Stomach (tissue), 4 donors: Measurements from ENCODE around the gene FCGBP.

Experiments
- CTCF ChIP-seq, 7 experiments: fragments of 450-650 bp in 4 of 7; fragments of 200-600 bp in 3 of 7; sonication (generic) in 3 of 7; IDR thresholded peaks; one replicate each; pipeline ENCODE4 v1.5.1; 2016 to 2019; ENCODE audit warnings: antibody characterized with exemption in 7 of 7, control low read depth in 2 of 7, mild to moderate bottlenecking in 1 of 7
- EP300 ChIP-seq: sonication (generic); formaldehyde crosslinking; IDR thresholded peaks from one replicate; pipeline ENCODE4 v1.6.1; 2017; ENCODE audit warnings: antibody characterized with exemption
- POLR2A ChIP-seq, 4 donors: fragments of 450-650 bp; IDR thresholded peaks; one replicate each; pipeline ENCODE4 v1.6.1; 2016; ENCODE audit warnings: antibody characterized with exemption in 4 of 4, control low read depth in 2 of 4, mild to moderate bottlenecking in 1 of 4, moderate library complexity in 1 of 4
- POLR2AphosphoS5 ChIP-seq, 3 donors: sonication (generic); formaldehyde crosslinking; IDR thresholded peaks; one replicate each; pipeline ENCODE4 v1.6.1; 2016; ENCODE audit warnings: antibody characterized with exemption in 3 of 3

GRCh38 chr19:39940221-39940833 lies 5.9 kb upstream of the FCGBP start:
- no peak for TF ChIP-seq POLR2A (IDR thresholded peaks at IDR 0.05)
- TF ChIP-seq CTCF (IDR thresholded peaks at IDR 0.05) = no peak
- no peak for TF ChIP-seq POLR2AphosphoS5 (IDR thresholded peaks at IDR 0.05)
- no peak for TF ChIP-seq EP300
